Heart left ventricle (tissue), 16 donors: ENCODE measurements around the gene RPL32. TPM values are rescaled to one million over a fixed set of nuclear protein-coding genes. Genes with fewer than 3 reads are reported as not detected.
A peak's percentile ranks its signal among the peaks of the same experiment; 100 is the strongest.

Experiments
- ATAC-seq, 4 donors: fragments of 200-7000 bp; cut with Tn5 transposase; one replicate each; pipeline ENCODE4 v1.9.1; 2020 to 2022; ENCODE audit warnings: moderate library complexity in 4 of 4, mild to moderate bottlenecking in 3 of 4, moderate number of reproducible peaks in 1 of 4
- DNase-seq, 5 donors: peaks; one replicate each; pipeline ENCODE4 v3.0.0-alpha.2; 2020
- H3K27ac ChIP-seq, 12 donors: fragments of 200-600 bp; sonication (generic) in 4 of 12; one replicate each; pipeline versions ENCODE4 v1.5.0 to v1.8.0; 2016 to 2022; ENCODE audit warnings: mild to moderate bottlenecking in 2 of 12
- H3K27me3 ChIP-seq, 9 donors: fragments of 200-600 bp; sonication (generic) in 2 of 9; one replicate each; pipeline versions ENCODE4 v1.5.1 to v1.8.0; 2016 to 2022; ENCODE audit warnings: mild to moderate bottlenecking in 3 of 9
- H3K36me3 ChIP-seq, 9 donors: fragments of 200-600 bp; sonication (generic) in 2 of 9; one replicate each; pipeline versions ENCODE4 v1.5.0 to v1.8.0; 2018 to 2022; ENCODE audit warnings: mild to moderate bottlenecking in 2 of 9
- H3K4me1 ChIP-seq, 12 donors: fragments of 200-600 bp; sonication (generic) in 4 of 12; one replicate each; pipeline versions ENCODE4 v1.5.0 to v1.8.0; 2016 to 2022; ENCODE audit warnings: mild to moderate bottlenecking in 3 of 12
- H3K4me3 ChIP-seq, 12 donors: fragments of 200-600 bp; sonication (generic) in 4 of 12; one replicate each; pipeline versions ENCODE4 v1.5.0 to v1.8.0; 2017 to 2022; ENCODE audit warnings: mild to moderate bottlenecking in 9 of 12, moderate library complexity in 4 of 12
- H3K9me3 ChIP-seq, 12 donors: fragments of 200-600 bp; sonication (generic) in 4 of 12; one replicate each; pipeline versions ENCODE4 v1.5.0 to v1.8.0; 2016 to 2022; ENCODE audit warnings: mild to moderate bottlenecking in 1 of 12
- CTCF ChIP-seq, 12 donors: fragments of 200-600 bp; sonication (generic) in 4 of 12; IDR thresholded peaks; one replicate each; pipeline versions ENCODE4 v1.5.0 to v1.8.0; 2018 to 2022; ENCODE audit warnings: antibody characterized with exemption in 12 of 12, mild to moderate bottlenecking in 5 of 12
- POLR2A ChIP-seq, 2 donors: fragments of 450-650 bp; IDR thresholded peaks; one replicate each; pipeline ENCODE4 v1.6.1; 2017; ENCODE audit warnings: antibody characterized with exemption in 2 of 2, mild to moderate bottlenecking in 2 of 2, moderate library complexity in 2 of 2
- WGBS, 4 donors: extraction: QIAGEN DNeasy Blood & Tissue Kit in 2 of 4; methylation state at CpG; one replicate each; pipeline versions ENCODE4 v1.1.5 to v1.1.7; 2013 to 2018; 5-methylcytosine and 5-hydroxymethylcytosine counted together
- intact Hi-C, 10 donors: fragments of 100-400 bp; cut with DNase I; formaldehyde crosslinking; loops; one replicate each; pipeline versions ENCODE4 v1.11.1 to v1.14.2; 2022
- polyA plus RNA-seq, 2 donors: library from polyadenylated mRNA; stranded (reverse); fragments of 200-250 nt; gene quantifications; one replicate each; pipeline ENCODE4 v1.2.3, GENCODE V29; 2013
- total RNA-seq, 9 donors: library from RNA; depleted of rRNA in 2 of 9; stranded (reverse); fragments of >200 nt in 2 of 9; fragmentation: NEBNext Ultra II Directional in 3 of 9; extraction: Animal tissue kit (Norgen Biotek cat#: 25700) in 3 of 9; gene quantifications; one replicate each; pipeline versions ENCODE4 v1.1.0 to v1.2.4, GENCODE V29; 2016 to 2023
- donor health status: ischemic (EF 13 %, LVEDD 7.1; RV severe dilation, severe dysfunction).
- donor health status: healthy with polysubstance abuse.
- donor health status: DM: no; HTN: yes; CAD: no.
- donor health status: DM: no; HTN: no; CAD: no.
- donor health status: ischemic (EF 25% LVEDD 6.9; RV normal size, moderate dysfunction).
- donor health status: ischemic (EF 25% LVEDD 5.7; RV mildly dilated, moderate dysfunction).
- donor health status: healthy.
- donor health status: DM: yes; HTN: yes; CAD: no.
- donor health status: ischemic (EF 35%, LVEDD 5.7; RV mildly dilated, moderate dysfunction).
- donor health status: nonischemic (EF 11% LVEDD 7.7; RV severe dilation, severe dysfunction).
- donor health status: DM: yes; HTN: yes; CAD: no.
- donor health status: PGD.
- donor health status: ischemic (EF 29% LVEDD 5.4; RV normal size, mild dysfunction).
- donor health status: nonischemic (EF 23%, LVEDD 6.1; RV moderate dilation, normal function).

Gene RPL32
- total and polyA plus RNA-seq, 11 donors = 377 to 1,620 (median 997) TPM

DNA sequence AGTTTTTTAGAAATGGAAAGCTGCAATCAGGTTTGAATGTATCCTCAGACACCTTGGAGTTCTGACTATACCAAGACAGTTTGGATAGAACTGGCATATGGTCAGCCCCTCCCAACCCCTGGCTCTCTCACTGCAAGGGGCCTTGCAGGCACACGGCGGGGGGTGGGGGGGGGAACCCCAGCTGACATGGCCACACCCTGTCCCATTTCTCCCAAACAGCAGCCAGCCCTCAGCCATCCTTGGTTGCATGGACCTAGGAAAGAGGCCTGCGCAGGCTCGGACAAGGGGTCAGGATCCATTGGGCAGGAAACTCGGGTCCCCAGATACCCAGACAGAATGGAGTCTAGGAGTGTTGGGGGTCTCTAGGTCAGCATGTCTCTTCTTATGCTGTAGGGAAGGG, 30.4 kb downstream of the RPL32 start:
- ATAC-seq = no peak
- peaks cover 0 to 42% (median 17%) of the 10 kb centered on the region in 12 donors for H3K4me1 ChIP-seq
- H3K27ac ChIP-seq = peak overlapping the region in 6 of 12 donors; percentile 46 to 79 (median 76)
- peaks cover 0 to 62% (median 41%) of the 10 kb centered on the region in 9 donors for H3K36me3 ChIP-seq
- intact Hi-C loops = loop anchor here in 1 of 10 donors (1.0 kb wide), 1 partner anchor 30 kb away; the partner anchor contains the start of gene RPL32
- peak overlapping the region in 2 of 12 donors; percentile 67 to 68 for H3K4me3 ChIP-seq
- H3K9me3 ChIP-seq = no peaks in the 10 kb centered on the region
- 74 to 100% (median 80%) methylated on average over 3 to 5 of the region's 5 CpGs for WGBS, 4 donors
- no peak for DNase-seq
- TF ChIP-seq CTCF (IDR thresholded peaks at IDR 0.05) (no peak), POLR2A (IDR thresholded peaks at IDR 0.05) (no peak)
- H3K27me3 ChIP-seq = no peaks in the 10 kb centered on the region

- peak overlapping the region in 11 of 12 donors; percentile 43 to 80 (median 75) for H3K27ac ChIP-seq
- ATAC-seq (peak; percentile 98 to 99 (median 98)), DNase-seq (peak; percentile 95 to 98 (median 96))
- peak in 1 of 2 donors; percentile 77 for TF ChIP-seq POLR2A (IDR thresholded peaks at IDR 0.05)
- TF ChIP-seq CTCF (IDR thresholded peaks at IDR 0.05) = peak; percentile 55 to 96 (median 74)
- peaks cover 0 to 42% (median 17%) of the 10 kb centered on the region in 12 donors for H3K4me1 ChIP-seq
- 1 to 5% (median 3%) methylated on average over 24 to 50 of the region's 50 CpGs for whole genome bisulfite sequencing, 4 donors
- intact Hi-C loops = loop anchor here in 1 of 10 donors (1.0 kb wide), 1 partner anchor 31 kb away; the partner anchor contains the start of gene RPL32
- H3K4me3 ChIP-seq = peak overlapping the region; percentile 37 to 71 (median 66)
- H3K9me3 ChIP-seq = no peaks in the 10 kb centered on the region
- peaks cover 0 to 62% (median 39%) of the 10 kb centered on the region in 9 donors for H3K36me3 ChIP-seq
- H3K27me3 ChIP-seq = no peaks in the 10 kb centered on the region
Observed at GRCh38 chr3:12810013-12810780, 31.2 kb downstream of the RPL32 start.

DNA sequence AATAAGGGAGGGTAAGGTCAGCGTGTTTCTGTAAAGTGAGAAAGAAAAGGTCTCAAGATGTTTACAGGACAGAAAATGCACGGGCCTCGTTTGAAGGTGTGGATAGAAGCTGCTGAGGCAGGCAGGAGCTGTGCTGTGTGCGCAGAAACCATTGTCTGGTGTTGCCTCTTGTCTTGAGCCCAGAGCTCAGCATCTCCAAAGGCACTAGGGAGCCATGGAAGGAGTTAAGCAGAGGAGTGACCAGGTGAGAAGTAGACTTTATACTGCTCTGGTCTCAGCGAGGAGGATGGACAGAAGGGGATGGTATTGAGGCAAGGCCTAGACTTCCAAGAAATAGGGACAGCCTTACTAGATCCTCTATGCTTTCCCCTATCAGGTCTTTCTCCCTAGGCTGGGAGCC, 31.9 kb downstream of the RPL32 start:
- H3K27me3 ChIP-seq = no peaks in the 10 kb centered on the region
- H3K4me3 ChIP-seq = peak overlapping the region in 9 of 12 donors; percentile 57 to 71 (median 67)
- peak overlapping the region in 10 of 12 donors; percentile 43 to 80 (median 76) for H3K27ac ChIP-seq
- TF ChIP-seq POLR2A (IDR thresholded peaks at IDR 0.05) (no peak), CTCF (IDR thresholded peaks at IDR 0.05) (no peak)
- H3K36me3 ChIP-seq = peaks cover 0 to 62% (median 40%) of the 10 kb centered on the region in 9 donors
- DNase-seq = no peak
- WGBS, 4 donors = 84 to 90% (median 89%) methylated on average over 5 of the region's 5 CpGs
- peaks cover 0 to 42% (median 17%) of the 10 kb centered on the region in 12 donors for H3K4me1 ChIP-seq
- intact Hi-C loops = loop anchor here in 3 of 10 donors (10.0 kb wide), 2 partner anchors 105 to 315 kb away; no protein-coding TSS in a partner anchor
- no peak for ATAC-seq
- H3K9me3 ChIP-seq = no peaks in the 10 kb centered on the region

DNA sequence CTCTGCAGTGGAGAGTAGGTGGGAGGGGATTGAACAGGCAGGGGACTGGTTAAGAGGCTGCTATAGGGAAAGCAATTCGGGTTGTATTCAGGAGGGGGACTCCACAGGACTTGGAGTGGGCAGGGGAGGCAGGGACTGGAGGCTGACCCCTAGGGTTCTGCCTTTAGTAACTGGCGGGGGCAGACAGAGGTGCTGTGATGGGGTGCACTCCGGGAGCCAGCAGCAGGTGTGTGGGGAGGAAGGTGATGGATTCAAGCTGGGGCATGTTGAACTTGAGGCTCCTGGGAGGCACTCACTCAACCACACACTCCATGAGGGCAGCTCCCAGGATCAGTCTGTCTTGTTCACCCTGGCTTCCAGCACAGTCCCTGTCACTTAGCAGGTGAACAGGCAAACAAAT, 32.4 kb downstream of the RPL32 start:
- intact Hi-C loops = loop anchor here in 3 of 10 donors (10.0 kb wide), 2 partner anchors 104 to 314 kb away; no protein-coding TSS in a partner anchor
- TF ChIP-seq POLR2A (IDR thresholded peaks at IDR 0.05) (no peak), CTCF (IDR thresholded peaks at IDR 0.05) (no peak)
- WGBS, 4 donors = 94 to 100% (median 96%) methylated on average over 3 of the region's 3 CpGs
- DNase-seq = no peak
- ATAC-seq = no peak
- Histone ChIP-seq H3K36me3 (peaks cover 0 to 62% (median 38%) of the 10 kb centered on the region in 9 donors), H3K9me3 (no peaks in the 10 kb centered on the region), H3K4me3 (no peak overlapping the region), H3K4me1 (peaks cover 0 to 42% (median 17%) of the 10 kb centered on the region in 12 donors), H3K27me3 (no peaks in the 10 kb centered on the region), H3K27ac (peak overlapping the region in 2 of 12 donors; percentile 75 to 79)
